Activated naive CD4-positive, alpha-beta T cell treated with Interleukin-2 at 50 U/mL for 16 hours (primary cell): ENCODE data around the gene ZBTB25.

Experiments
- DNase-seq: peaks from one replicate; pipeline ENCODE4 v3.0.0-alpha.2; 2020

Gene ZBTB25

DNA sequence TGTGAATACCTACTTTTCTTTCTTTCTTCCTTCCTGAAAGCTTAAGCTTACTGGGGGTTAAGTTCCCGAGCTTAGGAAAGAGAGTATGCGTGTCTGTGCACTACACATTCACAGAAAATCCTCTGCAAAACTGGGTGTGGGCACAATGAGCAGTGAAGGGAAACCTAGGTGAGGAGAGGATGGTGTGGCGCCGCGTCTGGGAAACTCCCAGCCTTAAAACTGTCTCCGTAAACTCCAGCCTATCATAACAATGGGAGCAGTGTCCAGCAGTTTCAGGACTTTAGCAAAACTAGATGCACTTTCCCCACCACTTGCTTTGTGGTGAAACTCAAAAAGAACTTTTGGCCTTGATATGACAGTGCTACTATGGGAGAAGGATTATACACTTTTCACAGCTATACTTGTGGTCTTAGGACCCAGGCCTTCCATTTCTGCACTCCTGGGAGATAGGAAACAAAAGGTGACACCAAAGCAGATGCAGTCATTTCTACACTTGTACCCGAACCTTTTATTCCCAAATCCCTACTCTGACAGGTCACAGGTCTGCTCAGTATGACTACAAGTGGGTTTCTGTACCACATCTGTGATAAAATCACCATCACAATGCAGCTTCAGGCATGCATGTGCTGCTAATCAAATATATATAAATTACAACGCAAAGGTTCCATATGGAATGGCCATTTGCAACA lies 27.9 kb downstream of the ZBTB25 start:
- DNase-seq, result no peak

DNA sequence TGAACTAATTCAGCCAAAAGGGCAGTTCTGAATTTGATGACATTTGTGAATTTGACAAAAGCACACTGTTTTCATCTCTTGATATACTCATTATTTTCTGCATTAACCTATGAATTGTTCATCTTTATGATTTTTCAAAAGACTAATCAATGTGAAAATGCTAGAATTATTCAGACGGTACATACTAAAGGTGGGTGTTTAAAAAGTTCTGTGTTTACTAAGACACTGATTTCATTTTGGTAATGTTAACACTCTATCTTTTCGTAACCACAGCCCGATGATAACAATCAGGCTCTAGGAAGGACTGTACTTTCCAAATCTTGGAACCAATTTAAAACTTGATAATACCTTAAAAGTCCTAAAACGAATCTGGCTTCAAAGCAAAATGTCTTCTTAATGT lies 28.9 kb downstream of the ZBTB25 start:
- DNase-seq, result no peak

DNA sequence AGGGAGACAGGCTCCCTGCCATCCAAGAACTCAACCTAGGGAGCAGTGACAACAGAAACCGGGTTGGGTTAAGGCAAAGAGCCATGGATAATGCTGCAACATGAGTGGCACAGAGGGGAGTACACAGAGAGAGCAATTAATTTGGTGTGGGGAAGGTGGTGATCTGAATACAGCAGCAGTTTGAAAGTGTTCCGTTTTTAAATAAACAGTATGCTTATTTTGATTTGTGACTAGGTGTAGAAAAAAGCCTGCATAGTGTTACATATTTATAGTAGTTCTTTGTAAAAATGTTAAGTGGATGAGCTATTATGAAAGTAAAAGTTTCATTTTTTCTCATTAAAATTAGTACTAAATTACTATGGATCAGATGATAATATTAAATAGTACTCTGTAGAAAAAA lies 29.6 kb downstream of the ZBTB25 start:
- no peak for DNase-seq

DNA sequence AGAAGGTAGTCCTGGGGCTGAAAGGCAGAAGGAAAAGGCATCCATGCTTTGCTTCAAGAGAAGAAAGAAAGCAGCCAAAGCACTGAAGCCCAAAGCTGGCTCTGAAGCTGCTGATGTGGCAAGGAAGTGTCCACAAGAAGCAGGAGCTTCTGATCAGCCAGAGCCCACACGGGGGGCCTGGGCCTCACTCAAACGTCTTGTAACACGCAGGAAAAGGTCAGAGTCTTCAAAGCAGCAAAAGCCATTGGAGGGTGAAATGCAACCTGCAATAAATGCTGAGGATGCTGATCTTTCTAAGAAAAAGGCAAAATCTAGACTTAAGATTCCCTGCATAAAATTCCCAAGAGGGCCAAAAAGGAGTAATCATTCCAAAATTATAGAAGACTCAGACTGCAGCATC lies 35.2 kb downstream of the ZBTB25 start:
- no peak for DNase-seq

DNA sequence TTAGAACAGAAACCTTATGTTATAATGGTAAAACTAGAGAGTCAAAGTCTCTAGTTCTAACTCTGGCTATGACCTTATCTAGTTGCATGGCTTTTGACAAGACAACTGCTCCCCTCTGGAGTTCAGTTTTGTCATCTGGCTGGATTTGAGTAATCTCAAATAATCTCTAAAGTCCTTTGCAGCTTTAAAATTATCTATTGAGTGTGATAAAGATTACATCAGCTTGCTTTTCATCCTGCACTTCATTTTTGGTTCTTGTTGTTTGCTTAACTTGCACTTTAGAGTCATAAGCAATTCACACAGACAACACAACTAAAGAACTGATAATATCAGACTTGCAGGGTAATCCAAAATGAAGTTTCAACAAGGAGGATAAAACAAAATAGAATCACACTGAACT lies 36.1 kb downstream of the ZBTB25 start:
- DNase-seq, result no peak

DNA sequence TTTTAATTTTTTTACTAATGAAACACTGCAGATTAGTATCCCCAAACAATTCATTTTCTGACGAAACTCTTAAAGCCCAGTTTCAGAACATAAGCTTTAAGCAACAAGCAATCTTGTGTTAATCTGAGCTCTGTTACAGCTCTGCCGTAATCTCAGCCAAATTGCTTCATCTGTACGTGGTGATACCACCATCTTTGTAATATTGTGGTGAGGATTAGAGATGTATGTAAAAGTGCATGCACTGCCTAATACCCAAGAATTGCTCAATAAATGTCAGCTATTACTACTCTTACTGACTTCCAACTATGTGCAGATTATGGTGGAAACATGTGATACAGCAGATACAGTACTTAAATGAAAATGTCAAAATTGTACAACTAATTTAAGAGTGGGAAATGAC lies 36.5 kb downstream of the ZBTB25 start:
- no peak for DNase-seq

DNA sequence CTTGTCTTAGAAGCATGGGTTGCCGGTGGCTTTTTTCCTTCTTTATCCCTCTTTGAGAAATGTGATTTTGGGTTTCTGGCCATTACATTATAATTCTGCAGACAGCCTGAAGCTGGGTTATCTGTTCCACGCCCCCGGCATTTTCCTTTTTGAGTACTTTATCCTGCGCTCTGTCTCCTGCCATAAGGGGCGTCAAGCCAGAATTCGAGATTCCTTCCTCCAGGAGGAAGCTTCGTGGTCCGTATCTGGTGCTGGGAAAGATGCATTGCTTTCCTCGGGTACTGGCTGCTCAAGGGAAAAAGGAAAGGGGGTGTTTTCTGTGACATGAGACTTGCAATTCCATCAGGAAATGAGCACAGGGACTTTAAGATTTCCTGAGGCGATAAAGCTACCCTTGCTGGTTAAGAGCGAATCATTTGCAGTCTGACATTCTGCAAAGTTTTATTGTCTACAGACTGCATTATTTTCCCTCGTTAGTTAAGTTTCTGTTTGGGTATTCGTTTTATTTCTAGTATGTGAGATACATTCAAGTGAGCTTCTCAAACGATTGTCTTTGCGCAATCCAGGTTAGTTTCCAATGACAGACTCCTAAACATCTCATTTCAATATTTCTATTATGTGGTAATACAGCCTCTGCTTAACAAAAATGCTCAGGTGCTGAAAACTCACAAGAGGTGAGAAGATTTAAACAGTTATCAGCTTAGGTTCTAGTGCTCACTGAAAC lies 37.6 kb downstream of the ZBTB25 start:
- DNase-seq, result no peak

DNA sequence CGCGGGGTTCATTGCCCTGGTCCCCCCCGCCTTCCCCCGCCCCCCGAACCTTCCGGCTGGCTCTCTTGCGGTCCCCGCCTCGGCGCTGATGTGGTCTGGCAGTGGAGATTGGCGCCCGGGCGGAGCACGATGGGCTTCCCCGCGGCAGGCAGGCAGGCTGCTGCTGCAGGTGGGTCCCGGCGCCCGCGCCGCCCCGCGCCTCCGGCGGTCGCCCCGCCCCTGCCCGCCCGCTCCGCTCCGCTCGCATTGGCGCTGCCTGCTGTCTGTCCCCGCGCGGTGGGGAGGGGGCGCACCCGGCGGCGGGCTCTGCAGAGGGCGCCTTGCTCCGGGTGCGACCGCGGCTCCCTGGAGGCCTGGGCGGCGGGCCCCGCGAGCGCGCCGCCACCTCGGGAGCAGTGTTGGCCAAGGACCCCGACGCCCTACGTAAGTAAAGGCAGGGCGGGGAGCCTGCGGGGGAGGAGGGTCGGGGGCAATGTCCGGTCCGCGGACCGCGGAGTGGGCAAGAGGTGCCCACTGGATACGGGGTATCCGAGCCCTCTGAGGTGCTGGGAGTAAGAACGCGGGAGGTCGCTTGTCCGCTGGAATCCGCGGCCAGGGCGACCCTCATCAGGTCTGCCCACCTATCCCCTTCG lies 38.3 kb downstream of the ZBTB25 start, which contains the start of gene AKAP5:
Gene AKAP5 (plus strand): TSS at position 309 of the 632 bp plus-strand sequence. CDS start 2,896 bp downstream, outside the sequence.
- DNase-seq, result peak; percentile 68

DNA sequence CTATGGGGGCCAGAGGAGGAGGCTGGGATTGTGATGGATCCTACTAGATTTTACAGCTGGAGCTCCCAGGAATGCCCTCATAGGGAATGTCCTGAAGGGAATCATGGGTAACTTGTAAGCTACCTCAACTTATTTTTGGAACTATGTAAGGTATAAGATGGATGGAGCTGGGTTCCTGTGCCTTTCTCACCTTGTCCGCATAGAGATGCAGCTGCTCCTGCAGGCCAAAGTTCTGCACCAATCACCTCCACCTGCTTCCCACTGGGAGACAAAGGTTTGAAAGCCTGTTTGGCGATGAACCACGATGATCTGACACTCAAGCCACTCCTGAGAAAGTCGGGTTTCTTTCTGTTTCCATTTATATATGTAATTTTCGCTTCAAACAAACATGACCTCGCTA lies 39.0 kb downstream of the ZBTB25 start:
- no peak for DNase-seq

DNA sequence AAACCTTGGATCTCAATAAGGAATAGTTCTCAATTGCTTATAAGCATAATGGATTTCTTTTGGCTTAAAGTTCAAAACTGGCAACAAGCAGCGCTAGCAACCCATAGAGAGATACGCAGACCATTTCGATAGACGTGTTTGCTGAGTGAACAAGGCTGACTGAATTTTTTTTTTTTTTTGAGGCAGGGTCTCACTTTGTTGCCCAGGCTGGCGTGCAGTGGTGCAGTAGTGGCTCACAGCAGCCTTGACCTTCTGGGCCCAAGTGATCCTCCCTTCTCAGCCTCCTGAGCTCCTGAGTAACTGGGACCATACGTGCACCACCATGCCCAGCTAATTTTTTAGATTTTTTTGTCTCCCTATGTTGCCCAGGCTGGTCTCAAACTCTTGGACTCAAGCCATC lies 39.8 kb downstream of the ZBTB25 start:
- no peak for DNase-seq

DNA sequence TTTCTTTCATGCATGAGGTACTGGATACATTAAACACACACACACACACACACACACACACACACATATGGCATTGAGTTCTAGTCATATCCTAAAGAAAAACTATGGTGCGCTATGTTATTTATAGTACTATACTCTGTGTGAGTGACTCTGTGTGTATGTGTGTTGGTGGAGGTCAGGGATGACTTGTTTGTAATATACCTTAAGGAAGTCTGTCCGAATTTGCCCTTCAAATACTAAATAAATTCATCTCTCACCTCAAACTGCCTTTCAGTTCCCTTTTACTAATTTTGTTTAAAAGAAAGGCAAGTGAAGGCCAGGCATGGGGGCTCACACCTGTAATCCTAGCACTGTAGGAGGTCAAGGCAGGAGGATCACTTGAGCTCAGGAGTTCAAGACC lies 40.4 kb downstream of the ZBTB25 start:
- no peak for DNase-seq

DNA sequence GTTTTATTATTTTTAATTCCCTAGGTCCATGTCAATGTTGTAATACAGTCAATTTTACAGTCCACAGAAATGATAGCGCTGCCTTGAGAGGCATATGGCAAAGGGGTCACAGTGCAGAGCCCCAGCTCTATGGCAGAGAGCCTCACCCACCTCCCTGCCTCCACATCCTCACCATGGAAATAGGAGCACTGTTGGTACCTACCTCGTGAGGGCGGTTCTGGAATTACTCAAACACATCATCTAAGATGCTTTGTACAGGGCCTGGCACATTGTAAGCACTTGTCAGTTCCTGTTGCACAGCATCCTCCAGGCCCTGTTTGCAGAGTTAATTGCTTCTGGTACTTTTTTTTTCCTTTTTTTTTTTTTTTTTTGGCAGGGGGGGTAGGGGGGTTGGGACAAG lies 42.4 kb downstream of the ZBTB25 start:
- no peak for DNase-seq

DNA sequence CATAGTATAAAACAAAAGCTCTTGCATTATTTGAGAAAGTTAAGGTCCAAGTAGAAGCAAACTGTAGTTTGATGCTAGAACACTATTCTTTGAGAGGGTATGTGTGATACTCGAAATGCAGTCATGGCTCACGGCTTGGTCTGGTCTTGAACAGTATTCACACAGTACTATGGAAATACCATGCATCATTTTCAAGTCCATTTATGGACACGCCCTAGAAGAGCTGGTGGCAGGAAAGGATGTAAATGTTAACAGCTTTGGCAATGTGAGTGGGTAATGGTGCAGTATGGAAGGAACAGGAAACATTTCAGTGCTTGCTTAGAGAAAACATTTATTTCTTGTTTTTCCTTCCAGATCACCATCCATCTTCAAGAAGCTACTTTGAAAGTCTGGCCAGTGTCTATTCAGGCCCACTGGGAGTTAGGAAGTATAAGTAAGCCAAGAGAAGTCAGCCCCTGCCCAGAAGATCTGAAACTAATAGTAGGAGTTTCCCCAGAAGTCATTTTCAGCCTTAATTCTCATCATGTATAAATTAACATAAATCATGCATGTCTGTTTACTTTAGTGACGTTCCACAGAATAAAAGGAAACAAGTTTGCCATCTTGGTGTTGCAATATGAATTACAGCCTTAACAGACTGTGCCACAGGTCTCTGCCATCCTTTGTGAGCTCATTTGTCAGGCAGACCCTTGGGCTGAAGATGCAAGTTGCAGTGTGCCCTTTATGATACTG lies 44.1 kb downstream of the ZBTB25 start:
- DNase-seq, result no peak

DNA sequence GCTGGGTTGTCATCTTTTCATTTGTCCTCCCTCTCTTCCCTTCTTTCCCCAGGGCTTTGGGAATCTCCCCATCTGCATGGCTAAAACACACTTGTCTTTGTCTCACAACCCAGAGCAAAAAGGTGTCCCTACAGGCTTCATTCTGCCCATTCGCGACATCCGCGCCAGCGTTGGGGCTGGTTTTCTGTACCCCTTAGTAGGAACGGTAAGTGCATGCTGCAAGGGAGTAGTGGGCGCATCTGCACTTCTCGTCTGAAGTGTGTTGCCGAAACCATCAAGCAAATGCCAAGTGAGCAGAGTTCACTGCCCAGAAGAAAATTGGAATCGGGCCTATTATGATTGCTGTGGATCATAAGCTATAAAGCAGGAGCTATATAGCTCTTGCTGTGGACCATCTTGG lies 49.0 kb downstream of the ZBTB25 start:
- no peak for DNase-seq

DNA sequence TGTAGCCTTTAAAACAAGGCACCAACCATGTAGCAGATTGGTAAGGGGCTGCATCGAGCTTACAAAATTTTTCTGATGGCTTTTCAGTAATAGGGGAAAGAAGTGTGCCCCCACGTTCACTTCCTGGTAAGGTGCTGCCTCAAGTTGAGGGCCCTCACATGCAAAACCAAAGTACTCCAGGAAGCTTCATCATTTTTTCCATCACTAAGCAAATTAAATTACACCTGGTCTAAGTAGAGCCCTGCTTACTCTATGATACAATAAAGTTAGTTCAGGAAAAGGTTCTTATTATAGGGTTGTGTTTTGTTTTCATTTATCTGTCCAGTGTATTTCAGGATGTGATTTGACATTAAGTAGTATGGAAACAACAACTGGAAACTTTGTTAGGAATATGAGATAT lies 53.4 kb downstream of the ZBTB25 start:
- no peak for DNase-seq

DNA sequence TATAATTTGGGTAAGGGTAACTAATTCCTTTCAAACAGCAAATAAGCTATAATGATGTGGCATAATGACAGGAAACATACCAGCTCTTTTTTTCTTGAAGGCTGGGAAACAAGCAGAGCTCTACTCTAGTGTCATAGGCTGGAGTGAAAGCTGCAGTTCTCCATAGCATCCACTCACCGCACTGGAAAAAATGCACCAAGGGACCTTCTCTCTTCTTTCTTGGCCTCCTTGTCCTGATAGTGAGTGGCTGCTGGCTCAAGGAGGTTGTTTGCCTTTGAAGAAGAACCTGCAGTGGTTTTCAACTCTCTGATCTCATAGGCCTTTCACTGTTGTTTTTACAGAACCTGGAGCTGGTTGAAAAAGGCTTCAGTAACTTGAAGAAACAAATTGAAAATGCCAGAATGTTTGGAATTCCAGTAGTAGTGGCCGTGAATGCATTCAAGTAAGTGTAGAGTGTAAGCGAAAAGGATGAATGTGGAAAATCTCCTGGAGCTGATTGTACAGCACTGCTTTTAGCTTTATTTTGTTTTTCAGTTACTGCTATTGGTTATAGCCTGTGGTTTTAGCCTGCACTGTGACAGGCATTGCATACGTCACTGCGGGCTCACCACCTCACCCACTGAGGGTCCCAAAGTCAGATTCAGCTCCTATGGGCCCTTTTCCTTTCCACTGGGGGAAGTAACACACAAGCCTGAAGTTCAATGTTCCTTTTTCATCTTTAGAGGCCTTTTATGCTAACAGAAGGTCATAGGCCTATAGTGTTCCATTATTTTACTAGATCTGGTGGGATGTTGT lies 55.6 kb downstream of the ZBTB25 start:
- no peak for DNase-seq

DNA sequence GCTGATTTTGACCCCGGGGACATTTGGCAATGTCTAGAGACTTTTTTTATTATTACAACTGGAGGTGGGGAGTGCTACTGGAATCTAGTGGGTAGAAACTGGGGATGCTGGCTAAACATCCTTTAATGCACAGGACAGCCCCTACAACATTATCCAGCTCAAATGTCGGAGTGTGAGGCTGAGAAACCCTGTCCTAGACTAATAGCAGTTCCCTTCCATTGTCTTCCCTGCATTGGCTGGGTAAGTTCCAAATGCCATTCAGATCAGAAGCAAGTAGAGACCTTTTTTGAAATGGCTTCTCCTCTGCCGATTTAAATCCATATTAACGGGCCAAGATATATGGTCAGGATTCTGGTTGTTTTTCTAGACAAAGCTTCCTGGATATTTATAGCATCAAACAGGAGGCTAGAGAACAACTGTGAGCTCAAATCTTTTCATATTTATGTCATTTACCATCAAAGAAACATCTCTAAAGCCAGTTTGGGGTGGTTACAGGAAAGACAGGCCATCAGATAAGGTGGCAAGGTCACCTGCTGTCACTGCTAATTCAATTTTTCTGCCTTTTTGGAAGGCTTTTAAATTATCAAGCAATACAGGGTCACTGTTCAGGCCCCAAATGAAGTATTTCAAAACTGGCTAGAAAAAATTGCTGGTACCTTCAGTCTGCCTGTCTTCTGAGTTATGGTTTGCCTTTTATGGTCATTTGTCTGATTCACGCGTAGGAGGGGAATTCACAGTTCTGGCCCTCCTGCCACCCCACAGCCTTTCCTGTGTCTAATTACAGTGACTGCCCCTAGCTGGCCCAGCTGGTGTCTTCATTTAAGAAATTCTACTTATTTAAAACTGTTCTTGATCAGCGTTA lies 58.4 kb downstream of the ZBTB25 start:
- peak; percentile 41 for DNase-seq

DNA sequence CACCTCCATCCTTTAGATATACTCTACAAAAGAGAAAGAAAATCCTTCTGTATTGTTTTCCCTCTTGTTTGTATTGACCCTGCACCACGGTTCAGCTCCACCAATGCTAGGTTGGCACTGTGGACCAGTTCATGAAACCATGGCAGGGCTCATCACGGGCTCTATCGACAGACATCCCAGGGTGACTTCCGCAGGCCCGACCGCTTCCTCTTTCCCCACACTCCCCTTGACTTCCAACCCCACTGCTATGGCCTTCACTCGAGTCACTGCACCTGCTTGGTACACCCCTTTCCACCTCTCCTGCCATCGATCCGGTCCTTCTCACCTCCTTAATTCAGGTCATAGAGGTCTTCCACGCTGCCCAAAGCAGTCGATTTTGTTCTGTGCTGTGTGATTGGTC lies 59.5 kb downstream of the ZBTB25 start:
- no peak for DNase-seq

DNA sequence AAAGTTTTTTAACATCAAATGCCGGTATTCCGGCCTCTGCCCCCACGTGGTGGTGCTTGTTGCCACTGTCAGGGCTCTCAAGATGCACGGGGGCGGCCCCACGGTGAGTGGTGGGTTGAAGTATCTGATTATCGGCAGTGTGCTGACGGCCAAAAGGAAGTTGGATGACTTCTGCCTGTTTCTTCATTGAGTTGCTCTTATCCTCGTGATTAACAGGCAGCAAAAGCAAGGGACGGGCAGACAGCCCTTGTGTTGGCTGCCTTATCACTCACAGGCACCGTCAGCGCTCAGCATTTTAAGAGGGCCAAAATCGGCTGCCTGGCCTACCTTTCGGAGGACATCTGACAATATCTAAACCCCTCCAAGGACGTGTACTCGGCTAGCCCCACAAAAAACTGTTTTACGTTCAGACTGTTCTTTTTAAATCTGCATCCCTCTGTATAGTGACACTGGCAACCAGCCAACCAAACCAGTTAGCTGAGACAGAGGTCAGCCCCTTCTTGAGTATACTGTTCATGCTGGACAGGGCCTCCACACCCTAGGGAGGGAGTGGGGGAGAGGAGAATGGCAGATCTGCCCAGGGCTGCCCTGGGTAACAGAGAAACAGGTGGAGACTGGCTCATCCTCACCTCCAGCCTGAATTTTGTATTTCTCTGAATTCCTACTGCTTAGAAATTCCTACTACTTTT lies 61.2 kb downstream of the ZBTB25 start:
- DNase-seq, result no peak

DNA sequence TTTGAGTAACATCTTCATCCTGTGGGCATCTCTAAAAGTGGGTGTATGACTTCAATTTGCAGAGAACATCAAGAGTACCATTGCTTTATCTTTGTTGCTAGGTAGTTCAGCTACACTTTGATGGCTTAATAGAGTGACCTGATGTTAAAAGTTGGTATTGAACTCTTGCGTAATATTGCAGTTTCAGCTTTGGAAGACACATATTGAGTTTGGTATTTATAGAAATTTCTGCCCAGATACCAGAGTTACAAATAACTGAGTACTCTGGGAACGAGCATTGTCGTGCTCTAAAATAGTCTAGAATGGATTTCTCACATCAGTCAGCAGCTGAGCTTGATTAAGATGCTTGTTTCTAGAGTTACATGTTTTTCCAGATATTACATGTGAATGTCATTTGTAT lies 63.1 kb downstream of the ZBTB25 start:
- no peak for DNase-seq

DNA sequence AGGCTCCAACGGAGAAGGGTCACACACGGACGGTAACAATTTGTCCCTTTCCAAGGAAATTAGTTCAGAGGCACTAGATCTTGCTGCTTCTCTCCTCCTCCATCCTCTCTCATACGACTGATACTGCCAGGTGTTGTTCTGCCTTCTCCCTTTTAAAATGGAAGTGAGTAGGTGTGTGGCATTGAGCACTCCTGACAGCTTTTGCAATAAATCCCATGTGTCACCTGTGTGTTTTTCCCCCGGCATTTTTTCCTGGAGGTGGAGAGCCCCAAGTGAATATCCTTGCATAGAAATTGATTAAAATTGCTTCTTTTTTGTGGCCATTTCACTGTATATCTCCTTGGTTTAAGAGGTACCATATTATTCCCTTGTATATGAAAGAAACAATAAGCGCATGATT lies 64.5 kb downstream of the ZBTB25 start:
- DNase-seq, result no peak
